ENCODE measurements around the gene TMEM232. TPM values are rescaled to one million over a fixed set of nuclear protein-coding genes. Genes with fewer than 3 reads are reported as not detected.
"Not testable (repeated sequence)": the region's sequence is repeated elsewhere in the genome, so short reads cannot be mapped to it uniquely, and the experiment has no call there.

TMEM232 gene
- total RNA-seq, 1 donor from 2014 or later = 6.9 TPM

GRCh38 chr5:110536120-110537115, 190.1 kb downstream of the TMEM232 start:
- no peak for DNase-seq (ENCODE audit: extremely low spot score, unreplicated experiment)
- no peaks in the 10 kb centered on the region for H3K9me3 Mint-ChIP-seq
- TF ChIP-seq CTCF (conservative IDR thresholded peaks at IDR 0.05) = no peak
- H3K27ac Mint-ChIP-seq = no peak overlapping the region
- H3K36me3 Mint-ChIP-seq = no peaks in the 10 kb centered on the region
- H3K27me3 Mint-ChIP-seq = no peaks in the 10 kb centered on the region
- H3K4me1 Mint-ChIP-seq (ENCODE audit: unreplicated experiment) = no peaks in the 10 kb centered on the region
- no peak overlapping the region for H3K4me3 Mint-ChIP-seq

GRCh38 chr5:110535146-110535545, 191.3 kb downstream of the TMEM232 start:
- H3K9me3 Mint-ChIP-seq; H3K27ac Mint-ChIP-seq; H3K27me3 Mint-ChIP-seq; H3K4me1 Mint-ChIP-seq (ENCODE audit: unreplicated experiment); H3K36me3 Mint-ChIP-seq; H3K4me3 Mint-ChIP-seq; DNase-seq (ENCODE audit: extremely low spot score, unreplicated experiment): not testable (repeated sequence)

- Mint-ChIP-seq H3K36me3 (no peaks in the 10 kb centered on the region), H3K4me1 (ENCODE audit: unreplicated experiment) (no peaks in the 10 kb centered on the region), H3K27ac (no peak overlapping the region), H3K27me3 (no peaks in the 10 kb centered on the region), H3K9me3 (peaks cover 14% of the 10 kb centered on the region), H3K4me3 (no peak overlapping the region)
- DNase-seq (ENCODE audit: extremely low spot score, unreplicated experiment) = no peak
- TF ChIP-seq CTCF (conservative IDR thresholded peaks at IDR 0.05) = no peak
Observed at GRCh38 chr5:110525762-110526161, 200.7 kb downstream of the TMEM232 start.

- H3K9me3 Mint-ChIP-seq = peaks cover 6% of the 10 kb centered on the region
Observed at GRCh38 chr5:110517396-110517795, 209.1 kb downstream of the TMEM232 start.

GRCh38 chr5:110514030-110514429, 212.4 kb downstream of the TMEM232 start:
- H3K36me3 Mint-ChIP-seq = no peaks in the 10 kb centered on the region
- H3K4me1 Mint-ChIP-seq (ENCODE audit: unreplicated experiment) = peaks cover 3% of the 10 kb centered on the region
- no peak overlapping the region for H3K4me3 Mint-ChIP-seq
- H3K27me3 Mint-ChIP-seq = peaks cover 38% of the 10 kb centered on the region
- no peak overlapping the region for H3K27ac Mint-ChIP-seq
- no peak for DNase-seq (ENCODE audit: extremely low spot score, unreplicated experiment)
- H3K9me3 Mint-ChIP-seq = no peaks in the 10 kb centered on the region
- no peak for TF ChIP-seq CTCF (conservative IDR thresholded peaks at IDR 0.05)

More at GRCh38 chr5:110517396-110517795, 209.1 kb downstream of the TMEM232 start:
- H3K4me1 Mint-ChIP-seq (ENCODE audit: unreplicated experiment) = peaks cover 3% of the 10 kb centered on the region
- H3K4me3 Mint-ChIP-seq = no peak overlapping the region
- peaks cover 21% of the 10 kb centered on the region for H3K27me3 Mint-ChIP-seq
- no peak overlapping the region for H3K27ac Mint-ChIP-seq
- TF ChIP-seq CTCF (conservative IDR thresholded peaks at IDR 0.05) = no peak
- no peak for DNase-seq (ENCODE audit: extremely low spot score, unreplicated experiment)
- no peaks in the 10 kb centered on the region for H3K36me3 Mint-ChIP-seq

GRCh38 chr5:110512266-110512665, 214.2 kb downstream of the TMEM232 start:
- Mint-ChIP-seq H3K27ac (no peak overlapping the region), H3K27me3 (peaks cover 36% of the 10 kb centered on the region), H3K9me3 (no peaks in the 10 kb centered on the region), H3K36me3 (no peaks in the 10 kb centered on the region), H3K4me3 (no peak overlapping the region), H3K4me1 (ENCODE audit: unreplicated experiment) (peaks cover 3% of the 10 kb centered on the region)
- TF ChIP-seq CTCF (conservative IDR thresholded peaks at IDR 0.05) = no peak
- DNase-seq (ENCODE audit: extremely low spot score, unreplicated experiment) = no peak

Data from type B pancreatic cell (in vitro differentiated cells).